Suprapubic skin (tissue), 4 donors: ENCODE measurements around the gene UBE2QL1.

Experiments
- CTCF ChIP-seq, 2 donors: fragments of 200-600 bp in 1 of 2; fragments of 450-650 bp in 1 of 2; sonication (generic) in 1 of 2; IDR thresholded peaks; one replicate each; pipeline ENCODE4 v1.5.1; 2016 to 2019; ENCODE audit warnings: antibody characterized with exemption in 2 of 2, mild to moderate bottlenecking in 1 of 2, moderate library complexity in 1 of 2
- EP300 ChIP-seq: sonication (generic); formaldehyde crosslinking; IDR thresholded peaks from one replicate; pipeline ENCODE4 v1.6.1; 2017; ENCODE audit warnings: antibody characterized with exemption
- POLR2A ChIP-seq, 2 donors: fragments of 450-650 bp; IDR thresholded peaks; one replicate each; pipeline ENCODE4 v1.6.1; 2017; ENCODE audit warnings: antibody characterized with exemption in 2 of 2, mild to moderate bottlenecking in 2 of 2, moderate library complexity in 2 of 2
- POLR2AphosphoS5 ChIP-seq, 3 donors: sonication (generic); formaldehyde crosslinking; IDR thresholded peaks; one replicate each; pipeline ENCODE4 v1.6.1; 2017; ENCODE audit warnings: antibody characterized with exemption in 3 of 3

- TF ChIP-seq POLR2A (IDR thresholded peaks at IDR 0.05) (no peak), CTCF (IDR thresholded peaks at IDR 0.05) (no peak), EP300 (no peak), POLR2AphosphoS5 (IDR thresholded peaks at IDR 0.05) (no peak)
Observed at GRCh38 chr5:6468104-6468503, 19.4 kb downstream of the UBE2QL1 start.
